Left ventricle myocardium superior (tissue), 1 donor: Measurements from ENCODE around the gene DLGAP1. TPM values are rescaled to one million over a fixed set of nuclear protein-coding genes. Genes with fewer than 3 reads are reported as not detected.
A peak's percentile ranks its signal among the peaks of the same experiment; 100 is the strongest.

Experiments used
- ATAC-seq: fragments of 200-7000 bp; cut with Tn5 transposase; one replicate; pipeline ENCODE4 v1.9.1; 2020; ENCODE audit warnings: mild to moderate bottlenecking, moderate library complexity
- DNase-seq: peaks from one replicate; pipeline ENCODE4 v3.0.0-alpha.2; 2020
- intact Hi-C: fragments of 100-400 bp; cut with micrococcal nuclease; formaldehyde crosslinking; loops from one replicate; pipeline ENCODE4 v1.11.0; 2022
- microRNA-seq: library from miRNA; unstranded; fragments of <30 nt; microRNA quantifications from one replicate; pipeline ENCODE4 v1.2.0, GENCODE V29; 2020; ENCODE audit warnings: borderline number of aligned reads
- total RNA-seq: library from RNA; stranded (reverse); fragmentation: NEBNext Ultra II Directional; extraction: Animal tissue kit (Norgen Biotek cat#: 25700); gene quantifications from one replicate; pipeline ENCODE4 v1.2.1, GENCODE V29; 2021
- donor health status: DM: no; HTN: yes; CAD: no; lungs with severe emphysema.

DLGAP1 gene
- total RNA-seq, 1 donor from 2014 or later: not detected

DNA sequence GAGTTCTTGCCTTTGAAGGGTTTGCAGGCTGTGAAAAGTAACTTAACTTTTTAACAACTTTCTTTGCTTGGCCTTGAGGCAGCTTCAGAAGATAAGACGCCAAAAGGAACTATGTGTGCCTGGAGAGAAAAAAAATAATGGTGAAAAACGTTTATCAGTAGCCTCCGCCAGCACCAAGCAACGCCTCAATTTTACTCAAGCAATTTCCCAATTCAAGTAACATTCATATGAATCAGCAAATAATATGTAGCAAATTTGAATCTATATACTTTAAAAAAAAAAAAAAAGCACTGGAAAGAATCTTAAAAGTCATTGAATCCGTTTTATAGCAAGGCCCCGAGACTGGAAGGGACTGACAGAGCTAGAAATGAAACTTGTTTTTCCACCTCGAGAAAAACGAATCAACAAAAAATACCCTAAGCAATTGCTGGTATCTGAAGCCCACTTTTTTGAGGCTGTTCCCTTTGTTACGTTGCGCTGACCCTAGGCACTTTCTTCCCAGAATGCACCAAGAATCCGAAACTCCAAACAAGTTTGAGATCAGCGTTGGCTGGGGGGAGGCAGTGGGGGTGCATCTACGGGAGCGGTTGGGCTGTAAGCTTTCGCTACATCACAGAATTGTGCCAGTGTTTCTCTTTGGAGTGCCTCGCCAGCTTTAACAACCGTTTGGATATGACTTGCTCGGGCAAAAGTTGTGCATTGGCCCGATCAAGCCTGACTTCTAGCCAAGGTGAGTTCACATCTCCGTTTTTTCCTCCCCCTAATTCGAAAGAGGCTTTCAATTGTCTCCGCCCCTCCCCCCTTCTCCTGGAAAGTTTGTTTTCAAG is 1007.8 kb downstream of the DLGAP1 start:
- intact Hi-C loops: no loop called here
- DNase-seq (peak; percentile 52), ATAC-seq (no peak)

Small RNAs within 50 kb of the gene (microRNA-seq; reads per million reads assigned to microRNA genes)
- gene MIR6718: not detected
